Measurements from ENCODE around the gene RAG2.

The RAG2 gene

DNA sequence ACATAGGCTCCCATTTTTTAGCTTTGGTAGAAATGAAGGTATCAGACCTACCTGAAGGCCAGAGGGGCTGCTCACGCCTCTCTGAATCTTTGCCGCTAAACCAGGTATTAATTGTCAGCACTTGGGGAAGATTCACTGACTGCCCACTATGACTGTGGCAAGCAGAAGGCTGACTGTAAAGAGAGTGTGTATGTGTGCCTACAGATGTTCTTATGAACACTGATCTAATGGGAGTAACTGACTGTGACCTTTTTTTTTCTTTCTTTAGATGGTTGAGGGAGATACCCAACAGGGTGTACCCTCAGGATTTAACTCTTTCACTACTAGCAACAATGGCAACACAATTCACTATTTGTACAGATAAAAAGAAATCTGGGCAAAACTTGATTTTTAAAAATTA is at the start of gene RAG2:
RAG2 (minus strand) TSS at position 186 of the 400 bp plus-strand sequence. CDS start 4,068 bp downstream, outside the sequence.
- no peak for DNase-seq

- DNase-seq, result no peak
Measured at GRCh38 chr11:36638556-36638955, 40.5 kb upstream of the RAG2 start.

DNA sequence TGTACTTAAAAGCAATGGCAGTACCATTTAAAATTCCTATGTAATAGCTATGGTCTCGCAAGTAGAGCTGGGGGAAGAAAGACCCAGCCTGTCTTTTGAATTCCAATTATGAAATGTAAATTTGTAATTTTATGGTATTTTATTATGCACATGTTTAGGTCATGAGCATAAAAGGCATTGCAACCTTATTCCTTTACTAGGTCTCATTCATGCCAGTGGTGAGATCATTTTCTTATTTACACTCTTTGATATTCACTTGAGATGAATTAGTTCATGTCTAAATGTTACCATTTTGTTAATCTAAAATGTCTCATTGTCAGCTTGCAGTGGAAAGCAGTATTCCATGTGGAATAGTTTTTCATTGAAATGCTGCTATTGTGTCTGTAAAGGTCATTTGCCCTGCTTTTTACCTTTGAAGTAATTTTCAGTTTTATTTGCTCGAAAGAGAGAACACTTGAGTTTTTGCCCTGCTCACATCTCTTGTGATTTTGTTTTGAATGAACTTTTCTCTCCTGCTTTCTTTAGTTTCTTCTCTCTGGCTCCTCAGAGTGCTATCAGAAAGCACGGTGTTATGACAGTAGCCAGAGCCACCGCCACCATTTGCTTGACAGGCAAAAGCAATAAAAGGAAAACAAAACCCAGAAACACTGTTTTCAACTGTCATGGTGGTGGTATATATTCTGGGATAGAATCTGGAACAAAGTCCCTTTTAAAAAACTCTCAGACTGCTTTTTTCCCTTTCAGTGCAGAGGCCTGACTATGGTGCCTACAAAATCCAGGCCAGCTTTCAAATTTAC is 37.2 kb upstream of the RAG2 start:
- no peak for DNase-seq

- no peak for DNase-seq
Measured at GRCh38 chr11:36631774-36632173, 33.7 kb upstream of the RAG2 start.

DNA sequence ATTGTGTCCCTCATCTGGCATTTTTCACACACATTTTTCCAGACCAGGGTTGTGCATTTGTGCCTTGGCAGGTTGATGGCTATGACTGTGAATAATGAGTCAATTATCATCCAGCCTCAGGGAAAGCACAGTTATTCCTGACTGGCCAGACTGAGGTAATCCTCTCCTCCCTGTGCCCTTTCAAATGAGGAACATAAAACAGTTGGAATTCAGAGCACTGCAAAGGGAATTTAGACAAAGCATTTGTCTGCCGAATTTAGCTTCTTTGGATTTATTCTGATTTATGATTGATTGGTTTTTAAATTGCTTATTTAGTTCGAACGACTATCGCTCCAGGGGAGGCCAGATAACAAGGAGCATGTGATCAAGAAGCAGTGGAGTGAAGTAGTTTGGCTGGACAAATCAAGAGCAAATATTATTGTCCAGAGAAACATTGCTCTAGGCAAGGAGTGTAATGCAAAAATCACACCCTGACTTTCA is 30.8 kb upstream of the RAG2 start:
- no peak for DNase-seq

DNA sequence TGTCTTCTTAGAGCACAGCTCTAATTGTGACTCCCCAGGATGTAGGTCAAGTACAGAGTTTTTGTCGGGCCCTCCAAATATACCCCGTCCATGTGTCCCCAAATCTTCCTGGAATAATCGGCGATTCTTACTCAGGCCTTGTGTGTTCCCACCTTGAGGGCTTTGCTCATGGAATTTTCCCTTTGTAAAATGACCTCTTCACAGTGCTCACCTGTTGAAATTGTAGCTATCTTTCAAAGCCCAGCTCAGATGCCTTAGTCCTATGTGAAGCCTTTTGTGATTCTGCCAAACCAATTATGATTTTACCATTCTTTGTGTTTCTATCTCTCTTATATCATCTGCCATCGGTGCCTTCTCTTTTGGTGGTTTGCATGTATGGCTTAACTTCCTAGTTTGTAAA is 30.1 kb upstream of the RAG2 start:
- DNase-seq, result no peak

- no peak for DNase-seq
Measured at GRCh38 chr11:36627471-36627870, 29.4 kb upstream of the RAG2 start.

DNA sequence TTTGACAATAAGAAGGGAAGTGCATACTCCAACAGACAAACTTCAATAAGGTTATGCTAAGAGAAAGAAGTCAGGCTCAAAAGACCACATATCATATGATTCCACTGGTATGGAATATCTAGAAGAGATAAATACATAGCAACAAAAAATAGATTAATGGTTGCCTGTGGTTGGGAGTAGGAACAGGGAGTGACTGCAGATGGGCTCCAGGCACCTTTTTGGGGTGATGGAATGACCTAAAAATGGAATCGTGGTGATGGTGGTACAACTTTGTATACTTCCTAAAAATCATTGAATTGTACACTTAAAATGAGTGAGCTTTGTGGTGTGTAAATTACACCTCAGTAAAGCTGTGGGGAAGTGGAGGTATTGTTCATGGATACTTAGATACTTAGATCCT is 29.0 kb upstream of the RAG2 start:
- no peak for DNase-seq

GRCh38 chr11:36623494-36623893 is 25.5 kb upstream of the RAG2 start:
- no peak for DNase-seq

DNA sequence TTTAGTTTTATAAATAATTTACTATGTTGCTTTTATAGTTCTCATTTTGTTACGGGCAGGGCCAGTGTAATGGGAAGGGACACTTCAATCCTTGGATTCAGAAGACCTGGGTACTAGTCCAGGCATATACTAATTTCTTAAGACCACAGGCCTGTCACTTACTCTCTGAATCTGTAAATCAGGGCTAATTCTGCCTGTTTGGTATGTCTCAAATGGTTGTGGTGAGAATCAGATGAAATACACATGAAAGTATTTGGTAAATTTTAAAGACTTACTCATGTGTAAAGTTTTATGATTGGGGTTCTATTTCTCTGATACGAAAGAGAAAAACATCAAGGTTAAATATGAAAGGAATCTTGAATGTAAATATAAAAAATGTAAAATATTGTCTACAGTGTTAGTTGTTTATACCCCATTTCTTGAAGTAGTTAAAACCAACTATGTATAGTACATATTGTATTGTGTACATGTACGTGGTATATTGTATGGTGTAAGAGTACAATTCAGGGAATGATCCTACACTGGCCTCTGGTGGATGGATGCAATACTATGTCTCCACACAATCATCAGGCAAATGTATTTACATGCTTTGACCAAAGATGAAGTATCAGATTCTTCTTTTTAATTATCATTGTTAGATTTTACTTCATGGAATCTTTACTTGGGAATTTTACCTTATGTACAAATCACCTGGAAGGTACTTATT is 24.5 kb upstream of the RAG2 start:
- no peak for DNase-seq

DNA sequence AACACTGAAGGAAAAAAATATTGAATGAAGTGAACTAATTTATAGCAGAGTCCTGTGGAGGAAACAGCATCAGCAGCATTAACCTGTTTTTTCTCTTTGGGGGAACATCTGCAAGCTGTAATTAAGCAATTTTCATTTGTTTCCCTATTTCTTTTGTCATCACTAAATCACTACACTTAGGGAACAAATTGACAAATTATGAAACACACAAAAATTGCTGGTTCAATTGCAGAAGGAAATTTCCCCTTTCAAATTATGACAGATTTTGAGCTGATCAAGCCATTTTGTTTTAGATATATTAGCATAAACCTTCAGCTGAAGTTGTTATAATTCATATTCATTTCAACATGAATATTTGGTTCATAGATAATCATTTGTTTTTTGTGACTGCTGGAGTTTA is 22.2 kb upstream of the RAG2 start:
- no peak for DNase-seq

GRCh38 chr11:36619502-36619901 is 21.5 kb upstream of the RAG2 start:
- no peak for DNase-seq

DNA sequence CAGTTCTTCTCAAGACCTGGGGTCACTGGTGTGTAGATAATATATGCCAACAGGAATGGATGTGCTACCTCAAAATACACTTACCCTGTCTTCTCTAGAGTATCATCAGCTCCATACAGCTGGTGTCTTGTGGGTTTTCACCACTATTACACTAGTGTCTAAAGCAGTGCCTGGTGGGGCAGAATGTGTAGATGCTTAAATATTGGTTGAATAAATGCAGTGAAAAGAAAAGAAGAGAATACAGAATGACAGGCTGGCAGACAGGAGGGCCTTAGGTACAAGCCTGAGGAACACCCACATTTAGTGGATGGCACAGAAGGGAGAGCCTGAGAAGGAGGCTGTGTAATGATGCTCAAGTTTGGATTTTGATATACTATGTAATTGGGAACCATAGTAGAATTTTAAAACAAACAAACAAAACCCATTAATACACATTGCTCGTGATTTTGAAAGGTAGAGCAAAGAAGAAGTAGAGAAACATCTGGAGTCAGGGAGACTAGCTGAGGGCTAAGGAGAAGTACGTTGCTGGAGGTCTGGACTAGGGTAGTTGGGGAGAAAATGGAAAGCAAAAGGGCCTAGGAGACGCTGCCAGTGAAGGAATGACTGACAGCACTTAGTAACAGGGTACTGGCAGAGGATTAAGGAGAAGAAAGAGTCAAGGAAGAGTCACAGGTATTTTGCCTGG is 20.5 kb upstream of the RAG2 start:
- no peak for DNase-seq

DNA sequence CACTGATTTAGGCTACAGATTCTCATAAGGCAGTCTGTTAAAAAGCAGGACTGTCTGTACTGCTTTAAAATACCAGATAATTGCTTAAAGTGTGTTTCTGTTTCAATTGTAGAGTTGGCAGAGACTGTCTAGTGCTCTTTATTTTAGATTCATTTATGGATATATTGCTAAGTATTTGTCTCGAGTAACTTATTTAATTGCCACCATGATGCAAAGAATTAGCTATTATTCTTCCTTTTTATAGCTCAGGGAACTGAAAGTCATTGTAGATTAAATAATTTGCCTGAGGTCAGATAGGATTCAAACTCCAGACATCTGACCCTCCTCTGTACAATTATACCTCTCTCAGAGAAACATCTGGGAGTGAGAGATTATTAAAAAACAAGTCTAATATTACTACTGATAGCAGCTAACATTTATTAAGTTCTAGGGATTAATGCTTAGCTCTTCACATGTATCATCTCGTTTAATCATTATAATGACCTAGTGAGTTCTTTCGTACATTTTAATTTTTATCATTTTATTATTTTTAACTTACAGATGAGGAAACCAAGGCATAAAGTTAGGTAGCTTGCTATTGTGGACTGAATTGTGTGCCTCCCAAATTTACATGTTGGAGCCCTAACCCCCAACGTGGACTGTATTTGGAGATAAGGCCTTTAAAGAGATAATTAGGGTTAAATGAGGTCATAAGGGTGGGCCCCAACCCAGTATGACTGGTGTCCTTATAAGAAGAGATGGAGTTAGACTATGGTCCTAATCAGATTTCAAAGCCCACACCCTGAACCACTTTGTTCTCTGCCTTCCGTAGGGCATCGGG is 19.7 kb upstream of the RAG2 start:
- no peak for DNase-seq

- DNase-seq, result no peak
Measured at GRCh38 chr11:36615826-36616225, 17.8 kb upstream of the RAG2 start.

DNA sequence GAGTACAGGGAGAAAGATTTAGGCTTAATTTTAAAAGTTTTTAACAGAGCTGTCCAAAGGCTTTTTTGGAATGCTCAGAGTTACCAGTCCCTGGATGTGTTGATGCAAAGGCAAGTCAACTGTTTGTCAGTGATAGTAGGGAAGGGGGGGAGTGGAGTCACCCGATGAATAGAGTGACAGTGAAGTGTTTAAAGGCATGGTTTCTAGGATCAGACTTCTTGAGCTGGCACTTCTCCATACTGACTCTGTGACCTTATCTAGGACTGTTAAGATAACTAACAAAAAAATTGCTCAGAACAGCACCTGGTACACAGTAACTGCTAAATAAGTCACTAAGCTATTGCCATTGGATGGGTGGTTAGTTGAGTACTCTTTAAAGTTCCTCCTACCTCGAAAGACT is 11.3 kb upstream of the RAG2 start:
- DNase-seq, result no peak

GRCh38 chr11:36608491-36609199 is 10.6 kb upstream of the RAG2 start:
- DNase-seq, result no peak

GRCh38 chr11:36605221-36606216 is 7.5 kb upstream of the RAG2 start:
- no peak for DNase-seq

DNA sequence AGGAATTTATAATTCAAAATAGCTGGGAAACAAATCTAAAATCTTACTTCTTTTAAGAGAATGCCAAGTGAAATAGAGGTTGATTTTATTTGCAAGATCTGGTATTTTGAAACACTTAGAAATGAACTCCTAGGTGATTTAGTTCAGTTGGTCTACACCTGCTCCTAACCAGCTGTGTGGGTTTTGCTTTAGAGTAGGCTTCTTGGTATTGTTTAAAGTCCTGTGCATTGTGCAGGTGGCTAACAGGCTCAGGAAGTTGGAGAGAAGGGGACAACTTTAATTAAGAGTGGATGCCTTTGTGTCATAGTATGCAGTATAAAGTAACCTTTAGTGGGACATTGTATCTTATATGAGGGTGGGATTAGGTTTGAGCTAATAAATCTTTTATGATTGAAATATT is 4.1 kb upstream of the RAG2 start:
- no peak for DNase-seq

DNA sequence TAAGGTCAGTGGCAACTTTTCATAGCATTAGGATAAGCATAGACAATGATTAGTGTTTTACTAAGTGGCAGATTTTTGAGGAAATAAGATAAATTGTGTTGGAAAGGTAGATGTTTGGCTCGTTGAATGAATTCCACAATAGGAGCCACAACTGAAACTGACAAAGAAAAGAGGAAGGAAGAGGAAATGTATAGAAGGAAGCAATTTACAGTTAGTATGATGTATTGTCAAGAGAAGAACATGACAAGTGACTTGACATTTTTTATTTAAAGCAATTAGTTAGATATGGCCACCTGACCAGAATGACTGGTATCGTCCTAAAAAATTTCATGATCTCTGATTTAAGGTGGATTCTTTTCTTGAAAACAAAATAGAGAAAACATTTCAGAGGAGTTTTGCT is 3.1 kb upstream of the RAG2 start:
- DNase-seq, result no peak

DNA sequence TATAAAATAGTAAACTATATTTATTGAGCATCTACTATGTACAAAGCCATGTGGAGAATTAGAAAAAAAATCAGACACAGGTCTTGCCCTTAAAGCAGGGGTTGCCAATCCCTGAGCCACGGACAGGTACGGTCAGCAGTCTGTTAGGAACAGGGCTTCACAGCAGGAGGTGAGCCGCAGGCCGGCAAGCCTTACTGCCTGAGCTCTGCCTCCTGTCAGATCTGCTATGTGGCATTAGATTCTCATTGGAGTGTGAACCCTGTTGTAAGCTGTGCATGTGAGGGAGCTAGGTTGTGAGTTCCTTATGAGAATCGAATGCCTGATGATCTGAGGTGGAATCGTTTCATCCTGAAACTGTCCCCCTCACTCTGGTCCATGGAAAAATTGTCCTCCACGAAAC is 2.1 kb upstream of the RAG2 start:
- no peak for DNase-seq

Measured in NCI-H2029 (cell line).